GM10847 (cell line): Measurements from ENCODE around the gene GPER1.

Experiments
- POLR2A ChIP-seq: IDR thresholded peaks from 2 replicates; pipeline ENCODE4 v1.6.1; 2011; ENCODE audit not compliant: insufficient read length; ENCODE audit errors: extremely low read depth

The GPER1 gene

GRCh38 chr7:1100386-1100785 lies 12.5 kb downstream of the GPER1 start:
- no peak for TF ChIP-seq POLR2A

DNA sequence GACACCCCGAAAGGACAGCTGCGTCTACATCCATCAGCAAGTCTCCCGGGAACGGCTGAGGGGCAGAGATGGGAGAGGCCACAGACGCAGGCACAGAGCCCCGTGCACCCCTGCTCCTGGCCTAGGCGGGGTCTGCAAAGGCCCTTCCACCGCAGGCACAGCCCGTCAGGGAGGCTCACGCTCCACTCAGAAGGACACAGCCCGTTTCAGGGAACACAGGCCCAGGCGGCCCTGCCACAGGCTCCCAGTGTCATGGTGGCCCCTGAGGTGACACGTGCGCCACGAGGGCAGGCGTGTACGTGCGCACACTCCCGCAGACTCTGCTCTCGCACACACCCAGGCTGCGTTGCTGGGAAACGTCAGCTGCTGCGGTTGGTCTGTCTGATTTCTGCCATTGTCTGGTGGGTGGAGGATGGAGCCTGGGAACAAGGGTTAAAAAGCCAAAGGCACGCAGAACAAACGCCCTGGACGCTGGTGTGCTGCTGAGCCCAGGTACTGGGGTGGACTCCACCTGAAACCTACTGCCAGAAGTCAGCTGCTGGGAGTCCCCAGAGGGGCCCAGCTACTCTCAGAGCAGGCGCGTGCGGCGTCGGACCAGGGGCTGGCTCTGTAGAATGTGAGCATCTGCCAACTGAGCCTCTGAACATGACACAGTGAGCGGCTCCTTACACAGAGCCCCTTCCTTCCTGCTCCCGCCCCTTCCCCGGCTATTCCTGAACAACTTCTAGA lies 13.1 kb downstream of the GPER1 start:
- no peak for TF ChIP-seq POLR2A

DNA sequence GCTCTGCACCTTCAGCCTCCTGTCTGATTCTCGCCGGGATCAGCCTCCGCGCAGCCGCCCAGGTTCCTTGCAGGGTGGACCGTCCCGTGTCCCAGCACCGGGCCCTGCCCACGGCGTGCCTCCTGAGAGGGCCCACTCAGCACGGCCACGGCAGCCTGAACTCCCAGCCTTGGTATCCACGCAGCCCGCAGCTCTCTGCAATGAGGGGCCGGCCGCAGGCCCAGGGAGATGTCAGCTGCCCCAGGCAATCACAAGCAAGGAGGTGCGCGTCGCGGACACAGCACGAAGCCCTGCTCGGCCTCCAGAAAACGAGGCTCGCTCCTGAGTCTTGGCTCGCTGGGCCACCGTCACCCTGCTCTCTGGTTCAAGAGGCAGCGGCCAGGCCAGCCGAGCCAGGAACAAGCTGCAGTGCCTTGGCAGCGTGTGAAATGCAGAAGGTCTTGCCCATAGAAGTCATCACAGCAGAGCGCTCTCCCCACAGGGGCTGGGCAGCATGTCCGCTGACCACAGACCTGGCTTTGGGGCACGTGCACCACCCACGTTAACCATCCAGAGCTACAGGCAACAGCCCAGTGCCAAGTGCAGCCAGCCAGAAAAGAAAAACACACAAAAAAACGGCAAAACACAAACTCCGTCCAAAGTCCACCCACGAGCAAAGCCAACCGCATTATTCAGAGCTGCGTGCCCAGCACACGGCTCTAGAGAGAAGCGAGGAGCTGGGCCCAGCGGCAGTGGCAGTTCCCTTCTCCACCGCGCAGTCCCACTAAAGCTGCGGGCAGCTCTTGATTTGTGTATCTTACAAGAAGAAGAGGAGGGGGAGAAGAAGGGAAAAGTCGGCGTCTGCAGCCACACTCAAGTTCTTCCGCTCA lies 13.9 kb downstream of the GPER1 start:
- TF ChIP-seq POLR2A = no peak

GRCh38 chr7:1103009-1103788 lies 15.3 kb downstream of the GPER1 start:
- TF ChIP-seq POLR2A = no peak

DNA sequence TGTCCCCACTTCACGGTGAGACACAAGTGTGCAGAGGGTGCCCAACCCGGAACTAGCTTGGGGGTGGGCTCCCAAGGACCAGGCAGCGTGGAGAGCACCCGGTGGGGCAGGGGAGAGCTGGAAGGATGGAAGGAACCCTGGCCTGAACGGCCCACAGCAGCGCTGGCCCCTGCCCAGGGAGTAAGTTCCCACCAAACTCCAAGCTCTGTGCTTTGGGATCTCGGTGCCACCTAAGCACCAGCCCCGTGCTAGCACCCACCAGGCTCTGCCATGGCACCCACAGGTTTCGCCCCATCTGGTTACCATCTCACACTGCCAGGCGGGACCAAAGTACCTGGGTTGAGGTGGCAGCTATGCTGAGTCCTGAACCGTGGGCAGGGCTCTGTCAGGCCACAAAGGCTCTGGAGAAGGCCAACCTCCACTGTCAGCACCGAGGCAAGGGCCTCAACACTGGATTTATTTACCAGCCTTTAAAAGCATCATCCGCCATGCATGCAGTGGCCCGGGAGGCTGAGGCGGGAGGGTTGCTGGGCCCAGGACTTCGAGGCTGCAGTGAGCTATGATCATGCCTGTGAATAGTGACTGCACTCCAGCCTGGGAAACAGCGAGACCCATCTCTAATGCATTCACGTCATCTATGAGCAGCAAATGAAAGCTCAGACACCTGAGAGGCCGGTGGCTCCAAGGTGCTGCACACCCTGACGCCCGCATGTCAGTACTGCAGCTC lies 16.0 kb downstream of the GPER1 start:
- TF ChIP-seq POLR2A = no peak

- no peak for TF ChIP-seq POLR2A
These were observed 16.7 kb downstream of the GPER1 start for GRCh38 chr7:1104516-1105179.

- no peak for TF ChIP-seq POLR2A
These were observed 17.3 kb downstream of the GPER1 start for GRCh38 chr7:1105189-1105588.

GRCh38 chr7:1106063-1106792 lies 18.3 kb downstream of the GPER1 start:
- TF ChIP-seq POLR2A = no peak

GRCh38 chr7:1106793-1107421 lies 19.0 kb downstream of the GPER1 start:
- no peak for TF ChIP-seq POLR2A

DNA sequence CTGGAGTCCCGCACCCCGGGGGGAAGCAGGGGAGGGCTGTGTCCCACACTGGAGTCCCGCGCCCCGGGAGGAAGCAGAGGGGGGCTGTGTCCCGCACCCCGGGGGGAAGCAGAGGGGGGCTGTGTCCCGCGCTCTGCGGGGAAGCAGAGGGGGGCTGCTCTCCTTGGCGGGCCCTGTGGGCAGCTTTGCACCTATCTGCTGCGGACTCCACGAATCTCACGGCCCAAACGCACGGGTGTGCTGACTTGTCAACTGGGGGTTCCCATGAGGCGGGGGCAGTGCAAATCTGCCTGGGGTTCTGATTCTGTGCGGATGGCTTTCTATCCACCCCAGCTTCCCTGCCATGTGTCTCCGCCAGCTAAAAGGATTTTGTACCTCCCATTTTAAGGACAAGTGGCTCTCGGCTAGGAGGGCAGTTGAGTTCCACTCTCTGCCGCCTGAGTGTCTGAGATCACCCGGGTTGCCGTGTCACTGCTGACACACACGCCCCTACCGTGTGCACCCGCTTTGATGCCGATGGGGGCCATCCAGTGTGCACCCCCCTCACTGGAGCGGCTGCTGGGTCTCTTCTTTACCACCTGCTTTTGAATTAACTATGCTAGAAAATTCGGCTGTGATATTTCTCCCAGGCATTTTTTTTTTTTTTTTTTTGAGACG lies 20.5 kb downstream of the GPER1 start:
- no peak for TF ChIP-seq POLR2A

DNA sequence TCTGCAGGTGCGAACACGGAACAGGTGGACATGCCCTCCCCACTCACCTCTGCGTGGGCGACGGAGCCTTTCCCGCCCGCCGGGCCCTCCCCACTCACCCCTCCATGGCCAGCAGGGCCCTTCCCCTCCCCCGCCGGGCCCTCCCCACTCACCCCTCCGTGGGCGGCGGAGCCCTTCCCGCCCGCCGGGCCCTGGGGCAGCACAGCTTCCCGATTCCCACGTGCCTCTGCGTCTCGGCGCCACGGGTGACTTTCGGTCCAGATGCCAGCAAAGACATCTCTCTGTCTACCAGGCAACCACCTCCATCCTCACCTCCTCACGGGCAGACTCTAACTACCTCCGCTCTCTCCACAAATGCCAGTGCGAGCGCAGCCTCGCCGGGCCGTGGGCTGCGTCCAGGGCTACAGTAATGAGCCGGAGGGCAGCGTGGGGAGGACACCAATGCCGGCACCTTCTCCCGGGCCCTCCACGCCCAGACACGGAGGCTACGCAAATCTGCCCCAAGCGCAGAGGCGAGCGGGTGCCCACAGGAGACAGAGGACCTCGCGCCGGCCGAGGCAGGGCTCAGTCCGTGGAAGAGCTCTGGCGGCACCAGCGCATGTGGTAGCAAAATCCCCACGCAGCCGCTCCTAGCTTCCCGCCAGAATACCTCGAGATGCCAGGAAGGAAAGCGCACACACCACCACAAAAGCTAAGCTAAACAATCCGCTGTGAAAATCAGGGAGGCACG lies 21.8 kb downstream of the GPER1 start:
- no peak for TF ChIP-seq POLR2A

- TF ChIP-seq POLR2A = no peak
These were observed 22.4 kb downstream of the GPER1 start for GRCh38 chr7:1110358-1110757.
